OCI-LY3 (cell line): ENCODE measurements around the gene MAPKAPK2.

ENCODE experiments used
- H2AFZ ChIP-seq: fragments of 200-600, 300-600 bp; shearing (Covaris generic); 2 replicates; pipeline ENCODE4 v1.6.0; 2014; ENCODE audit warnings: antibody characterized with exemption, low read depth, low read length
- H3K27ac ChIP-seq: fragments of 200-600, 300-600 bp; sonication (generic); 2 replicates; pipeline ENCODE4 v1.5.1; 2014; ENCODE audit warnings: mild to moderate bottlenecking, low read length, moderate library complexity, mixed read lengths
- H3K27me3 ChIP-seq: fragments of 200-600, 300-600 bp; sonication (generic); 2 replicates; pipeline ENCODE4 v1.6.1; 2014; ENCODE audit warnings: low read depth, low read length, mixed read lengths
- H3K36me3 ChIP-seq: fragments of 200-600, 300-600 bp; sonication (generic); replicated peaks from 2 replicates; pipeline ENCODE3; 2014; ENCODE audit warnings: low read depth, low read length, mixed read lengths
- H3K4me1 ChIP-seq: fragments of 300-600, 200-600 bp; sonication (generic); 2 replicates; pipeline ENCODE4 v1.6.1; 2014; ENCODE audit warnings: low read length, mixed read lengths
- H3K4me2 ChIP-seq: fragments of 200-600, 300-600 bp; sonication (generic); 2 replicates; pipeline ENCODE4 v1.6.1; 2014; ENCODE audit warnings: low read length, mixed read lengths
- H3K4me3 ChIP-seq: fragments of 300-600, 200-600 bp; sonication (generic); 2 replicates; pipeline ENCODE4 v1.5.1; 2014; ENCODE audit warnings: antibody characterized with exemption, mild to moderate bottlenecking, low read length, moderate library complexity
- H3K79me2 ChIP-seq: fragments of 300-600, 200-600 bp; shearing (Covaris generic); 2 replicates; pipeline ENCODE4 v1.6.1; 2014; ENCODE audit warnings: mild to moderate bottlenecking, low read length, mixed read lengths
- H3K9ac ChIP-seq: fragments of 300-600, 200-600 bp; shearing (Covaris generic); 2 replicates; pipeline ENCODE4 v1.6.0; 2014; ENCODE audit warnings: mild to moderate bottlenecking, low read length, moderate library complexity
- H3K9me3 ChIP-seq: fragments of 200-600, 300-600 bp; shearing (Covaris generic); 2 replicates; pipeline ENCODE4 v1.6.1; 2014; ENCODE audit warnings: low read length, mixed read lengths; ENCODE audit not compliant: insufficient read depth
- H4K20me1 ChIP-seq: fragments of 200-600, 300-600 bp; sonication (generic); 2 replicates; pipeline ENCODE4 v1.6.1; 2016; ENCODE audit warnings: low read length, mixed read lengths; ENCODE audit not compliant: insufficient read depth
- EZH2phosphoT487 ChIP-seq: fragments of 200-600 bp; shearing (Covaris generic); IDR thresholded peaks from 2 replicates; pipeline ENCODE4 v1.6.1; 2018; ENCODE audit warnings: antibody characterized with exemption, mixed run types, low read depth
- TF ChIP-seq, protein P1 (sequence below): fragments of 200-600, 300-600 bp; sonication (generic); IDR thresholded peaks from 2 replicates; pipeline ENCODE4 v1.5.1; 2014; ENCODE audit warnings: antibody characterized with exemption, low read length, low read depth

MAPKAPK2 gene

DNA sequence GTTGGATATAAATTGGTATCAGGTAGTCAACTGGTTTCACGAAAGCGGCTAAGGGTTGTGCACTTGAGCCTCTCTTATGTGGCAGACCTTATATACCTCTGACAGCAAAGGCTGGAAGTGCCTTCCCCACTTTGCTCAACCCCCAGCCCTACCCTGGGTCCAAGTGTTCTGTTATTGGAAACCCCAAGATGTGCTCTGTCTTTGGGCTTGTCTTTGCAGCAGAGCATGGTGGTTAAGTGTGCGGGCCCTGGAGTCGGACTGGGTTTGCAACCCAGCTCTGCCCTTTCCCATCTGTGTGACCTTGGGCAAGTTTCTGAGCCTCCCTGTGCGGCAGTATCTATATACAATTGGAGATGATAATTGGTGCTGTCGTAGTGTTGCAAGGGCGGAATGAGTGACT lies 98.8 kb downstream of the MAPKAPK2 start:
- Histone ChIP-seq H4K20me1 (no peaks in the 10 kb centered on the region), H2AFZ (no peak overlapping the region), H3K79me2 (no peaks in the 10 kb centered on the region), H3K4me1 (peaks cover 80% of the 10 kb centered on the region), H3K9me3 (no peaks in the 10 kb centered on the region), H3K4me2 (peak overlapping the region; percentile 92), H3K36me3 (peaks cover 10% of the 10 kb centered on the region), H3K27me3 (peaks cover 35% of the 10 kb centered on the region), H3K4me3 (no peak overlapping the region), H3K9ac (no peak overlapping the region), H3K27ac (no peak overlapping the region)
- no peak for TF ChIP-seq EZH2phosphoT487
- TF ChIP-seq, protein P1, sequence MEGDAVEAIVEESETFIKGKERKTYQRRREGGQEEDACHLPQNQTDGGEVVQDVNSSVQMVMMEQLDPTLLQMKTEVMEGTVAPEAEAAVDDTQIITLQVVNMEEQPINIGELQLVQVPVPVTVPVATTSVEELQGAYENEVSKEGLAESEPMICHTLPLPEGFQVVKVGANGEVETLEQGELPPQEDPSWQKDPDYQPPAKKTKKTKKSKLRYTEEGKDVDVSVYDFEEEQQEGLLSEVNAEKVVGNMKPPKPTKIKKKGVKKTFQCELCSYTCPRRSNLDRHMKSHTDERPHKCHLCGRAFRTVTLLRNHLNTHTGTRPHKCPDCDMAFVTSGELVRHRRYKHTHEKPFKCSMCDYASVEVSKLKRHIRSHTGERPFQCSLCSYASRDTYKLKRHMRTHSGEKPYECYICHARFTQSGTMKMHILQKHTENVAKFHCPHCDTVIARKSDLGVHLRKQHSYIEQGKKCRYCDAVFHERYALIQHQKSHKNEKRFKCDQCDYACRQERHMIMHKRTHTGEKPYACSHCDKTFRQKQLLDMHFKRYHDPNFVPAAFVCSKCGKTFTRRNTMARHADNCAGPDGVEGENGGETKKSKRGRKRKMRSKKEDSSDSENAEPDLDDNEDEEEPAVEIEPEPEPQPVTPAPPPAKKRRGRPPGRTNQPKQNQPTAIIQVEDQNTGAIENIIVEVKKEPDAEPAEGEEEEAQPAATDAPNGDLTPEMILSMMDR = no peak
